Medulla oblongata (tissue), 1 donor: ENCODE measurements around the gene FMC1.

Experiments used
- DNase-seq: peaks from one replicate; pipeline ENCODE4 v3.0.0-alpha.2; 2015; ENCODE audit errors: extremely low spot score

The FMC1 gene

GRCh38 chr7:139374246-139374645 lies 33.1 kb downstream of the FMC1 start:
- no peak for DNase-seq

DNA sequence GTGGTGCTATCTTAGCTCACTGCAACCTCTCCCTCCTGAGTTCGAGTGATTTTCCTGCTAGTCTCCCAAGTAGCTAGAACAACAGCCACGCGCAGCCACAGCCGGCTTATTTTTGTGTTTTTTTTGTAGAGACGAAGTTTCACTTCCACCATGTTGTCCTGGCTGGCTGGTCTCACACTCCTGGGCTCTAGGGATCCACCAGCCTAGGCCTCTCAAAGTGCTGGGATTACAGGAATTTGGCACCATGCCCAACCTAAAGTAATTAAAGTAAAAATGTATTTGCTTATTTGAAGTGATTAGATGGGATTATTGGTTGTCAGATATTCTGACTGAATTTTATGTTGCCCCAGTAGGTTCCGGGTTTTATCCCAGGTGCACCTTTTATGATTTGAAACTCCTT lies 41.3 kb downstream of the FMC1 start:
- DNase-seq = no peak

- no peak for DNase-seq
Measured at GRCh38 chr7:139384611-139385010, 43.5 kb downstream of the FMC1 start.

DNA sequence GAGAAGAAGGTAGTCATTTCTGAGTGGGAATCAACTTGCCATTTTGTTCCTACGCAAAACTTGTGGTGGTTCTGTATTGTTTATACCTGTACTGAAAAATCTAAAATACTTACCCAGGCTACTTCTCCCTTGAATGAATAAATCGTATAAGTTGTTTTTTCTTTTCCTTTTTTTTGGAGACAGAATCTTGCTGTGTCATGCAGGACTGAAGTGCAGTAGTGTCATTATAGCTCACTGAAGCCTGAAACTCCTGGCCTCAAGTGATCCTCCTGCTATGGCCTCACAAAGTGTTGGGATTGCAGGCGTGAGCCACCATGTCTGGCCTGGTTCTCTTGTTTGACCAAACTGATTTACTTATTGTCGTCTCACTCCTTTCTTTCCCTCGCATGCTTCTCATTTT lies 46.5 kb downstream of the FMC1 start:
- DNase-seq = no peak

DNA sequence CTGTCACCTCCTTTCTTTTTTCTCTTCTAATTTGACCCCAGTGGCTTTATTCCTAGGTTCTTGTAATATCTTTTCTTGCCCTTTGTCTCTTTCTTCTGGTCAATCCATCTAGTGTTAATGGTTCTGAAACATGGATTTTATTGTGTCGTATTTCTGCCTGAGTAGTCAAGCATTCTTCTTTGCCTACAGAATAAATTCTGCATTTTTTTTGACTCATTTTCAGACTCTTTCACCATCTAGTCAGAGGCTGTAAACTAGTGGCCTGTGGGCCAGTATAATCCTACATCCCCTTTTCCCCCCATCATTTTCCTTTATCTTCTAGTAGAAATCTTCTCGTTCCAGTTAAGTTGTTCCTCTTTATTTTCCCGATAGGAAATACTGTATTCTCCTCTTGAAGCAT lies 48.0 kb downstream of the FMC1 start:
- no peak for DNase-seq

- no peak for DNase-seq
Measured at GRCh38 chr7:139389774-139390173, 48.6 kb downstream of the FMC1 start.

- DNase-seq = no peak
Measured at GRCh38 chr7:139393621-139394211, 52.6 kb downstream of the FMC1 start.

DNA sequence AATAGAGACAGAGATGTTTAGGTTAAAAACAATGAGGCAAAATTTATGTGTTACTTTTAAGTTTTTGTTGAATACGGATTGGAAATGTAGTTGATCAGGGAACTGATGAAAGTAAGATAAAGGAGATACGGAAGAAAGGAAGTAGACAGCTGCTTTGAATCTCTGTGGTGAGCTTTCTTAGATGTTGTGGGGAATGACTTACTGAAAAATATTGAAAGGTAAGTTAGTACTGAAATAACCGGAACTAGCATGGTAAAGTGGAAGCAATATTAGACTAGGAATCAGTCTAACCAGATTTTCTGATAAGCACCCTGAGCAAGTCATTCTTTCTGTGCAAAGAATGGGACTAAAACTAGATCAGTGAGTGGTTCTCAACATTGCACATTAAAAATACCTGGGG lies 53.4 kb downstream of the FMC1 start:
- DNase-seq = no peak
